Heart right ventricle (tissue), 16 donors: ENCODE data around the gene ACCS. TPM values are rescaled to one million over a fixed set of nuclear protein-coding genes. Genes with fewer than 3 reads are reported as not detected.
A peak's percentile ranks its signal among the peaks of the same experiment; 100 is the strongest.

Experiments used
- ATAC-seq, 8 donors: fragments of 200-7000 bp; cut with Tn5 transposase; one replicate each; pipeline ENCODE4 v1.9.1; 2020; ENCODE audit warnings: mild to moderate bottlenecking in 8 of 8, moderate library complexity in 8 of 8, moderate number of reproducible peaks in 1 of 8
- DNase-seq, 2 donors: peaks; one replicate each; pipeline ENCODE4 v3.0.0-alpha.2; 2020
- H3K27ac ChIP-seq, 10 donors: fragments of 200-600 bp; sonication (generic) in 2 of 10; one replicate each; pipeline versions ENCODE4 v1.5.0 to v1.8.0; 2020 to 2022; ENCODE audit warnings: mild to moderate bottlenecking in 3 of 10
- H3K27me3 ChIP-seq, 7 donors: fragments of 200-600 bp; one replicate each; pipeline ENCODE4 v1.8.0; 2021 to 2022; ENCODE audit warnings: mild to moderate bottlenecking in 2 of 7
- H3K36me3 ChIP-seq, 9 donors: fragments of 200-600 bp; sonication (generic) in 1 of 9; one replicate each; pipeline versions ENCODE4 v1.5.0 to v1.8.0; 2020 to 2022; ENCODE audit warnings: mild to moderate bottlenecking in 2 of 9
- H3K4me1 ChIP-seq, 9 donors: fragments of 200-600 bp; sonication (generic) in 1 of 9; one replicate each; pipeline versions ENCODE4 v1.5.0 to v1.8.0; 2020 to 2022; ENCODE audit warnings: mild to moderate bottlenecking in 4 of 9
- H3K4me3 ChIP-seq, 10 donors: fragments of 200-600 bp; sonication (generic) in 2 of 10; one replicate each; pipeline versions ENCODE4 v1.5.0 to v1.8.0; 2020 to 2022; ENCODE audit warnings: mild to moderate bottlenecking in 7 of 10, moderate library complexity in 2 of 10
- H3K9me3 ChIP-seq, 11 donors: fragments of 200-600 bp in 10 of 11; sonication (generic) in 2 of 11; one replicate each; pipeline versions ENCODE4 v1.5.0 to v1.8.0; 2013 to 2022; ENCODE audit warnings: mild to moderate bottlenecking in 2 of 11, control low read depth in 1 of 11, moderate library complexity in 1 of 11
- CTCF ChIP-seq, 9 donors: fragments of 200-600 bp; sonication (generic) in 2 of 9; IDR thresholded peaks; one replicate each; pipeline versions ENCODE4 v1.5.0 to v1.8.0; 2021 to 2022; ENCODE audit warnings: antibody characterized with exemption in 9 of 9, mild to moderate bottlenecking in 5 of 9, moderate library complexity in 1 of 9
- WGBS, 2 donors: extraction: QIAGEN DNeasy Blood & Tissue Kit; methylation state at CpG; one replicate each; pipeline ENCODE4 v1.1.7; 2013; ENCODE audit warnings: inconsistent platforms in 1 of 2; 5-methylcytosine and 5-hydroxymethylcytosine counted together
- intact Hi-C, 10 donors: fragments of 100-400 bp; cut with DNase I; formaldehyde crosslinking; loops; one replicate each; pipeline versions ENCODE4 v1.11.1 to v1.14.2; 2022
- polyA plus RNA-seq, 2 donors: library from polyadenylated mRNA; stranded (reverse); fragments of 200-250 nt; gene quantifications; one replicate each; pipeline ENCODE4 v1.2.3, GENCODE V29; 2013
- total RNA-seq, 10 donors: library from RNA; stranded (reverse); fragmentation: NEBNext Ultra II Directional in 3 of 10; extraction: Animal tissue kit (Norgen Biotek cat#: 25700) in 3 of 10; gene quantifications; one replicate each; pipeline versions ENCODE4 v1.2.1 to v1.2.4, GENCODE V29; 2021 to 2023
- donor health status: Arrhythmogenic right ventricular cardiomyopathy.
- donor health status: ischemic (EF 13 %, LVEDD 7.1; RV severe dilation, severe dysfunction).
- donor health status: healthy with polysubstance abuse.
- donor health status: DM: no; HTN: yes; CAD: no.
- donor health status: DM: no; HTN: no; CAD: no.
- donor health status: ischemic (EF 25% LVEDD 6.9; RV normal size, moderate dysfunction).
- donor health status: ischemic (EF 25% LVEDD 5.7; RV mildly dilated, moderate dysfunction).
- donor health status: healthy.
- donor health status: DM: yes; HTN: yes; CAD: no.
- donor health status: Ischemic cardiomyopathy.
- donor health status: ischemic (EF 35%, LVEDD 5.7; RV mildly dilated, moderate dysfunction).
- donor health status: nonischemic (EF 11% LVEDD 7.7; RV severe dilation, severe dysfunction).
- donor health status: DM: yes; HTN: yes; CAD: no.
- donor health status: PGD.
- donor health status: ischemic (EF 29% LVEDD 5.4; RV normal size, mild dysfunction).
- donor health status: nonischemic (EF 23%, LVEDD 6.1; RV moderate dilation, normal function).

ACCS gene
- total and polyA plus RNA-seq, 12 donors = 2.6 to 32.7 (median 8.2) TPM

DNA sequence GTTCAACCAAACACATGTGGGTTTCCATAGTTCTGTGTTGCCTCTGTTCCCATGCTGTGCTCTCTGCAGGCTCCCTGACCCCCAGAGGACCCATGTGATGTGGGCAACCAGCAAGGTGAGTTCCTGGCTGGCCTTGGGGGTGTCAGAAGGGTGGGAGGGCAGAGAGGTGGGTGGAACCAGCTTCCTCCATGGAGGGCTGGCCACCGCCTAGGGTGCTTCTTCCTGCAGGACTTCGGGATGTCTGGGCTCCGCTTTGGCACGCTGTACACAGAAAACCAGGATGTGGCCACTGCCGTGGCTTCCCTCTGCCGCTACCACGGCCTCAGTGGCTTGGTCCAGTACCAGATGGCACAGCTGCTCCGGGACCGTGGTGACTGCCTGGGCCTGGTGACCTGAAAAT, 14.9 kb downstream of the ACCS start:
- WGBS, 2 donors = 95 to 97% methylated on average over 9 of the region's 9 CpGs
- no peak for TF ChIP-seq CTCF (IDR thresholded peaks at IDR 0.05)
- Histone ChIP-seq H3K9me3 (peaks cover 0 to 7% (median 0%) of the 10 kb centered on the region in 11 donors), H3K4me3 (no peak overlapping the region), H3K36me3 (peaks cover 0 to 84% (median 3%) of the 10 kb centered on the region in 9 donors), H3K27me3 (no peaks in the 10 kb centered on the region), H3K4me1 (no peaks in the 10 kb centered on the region), H3K27ac (no peak overlapping the region)
- intact Hi-C loops = no loop called here
- DNase-seq (no peak), ATAC-seq (no peak)

DNA sequence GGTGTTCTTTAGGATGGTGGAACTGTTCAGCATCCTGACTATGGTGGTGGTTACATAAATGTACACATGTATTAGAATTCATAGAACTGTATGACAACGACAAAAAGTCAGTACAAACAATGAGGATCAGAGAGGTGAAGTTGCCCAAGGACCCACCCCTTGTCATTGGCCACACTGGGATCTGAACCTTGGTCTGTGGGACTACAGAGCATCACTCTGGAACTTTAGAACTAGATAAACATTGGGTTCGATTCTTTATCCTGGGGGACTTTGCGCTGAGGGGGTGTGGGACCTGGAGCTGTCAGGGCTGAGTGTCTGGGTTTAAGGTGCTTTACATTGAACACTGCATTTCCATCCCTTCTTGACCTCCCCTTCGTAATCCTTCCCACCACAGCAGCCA, 16.6 kb downstream of the ACCS start:
- Histone ChIP-seq H3K9me3 (peaks cover 0 to 7% (median 0%) of the 10 kb centered on the region in 11 donors), H3K4me3 (no peak overlapping the region), H3K27me3 (no peaks in the 10 kb centered on the region), H3K36me3 (peaks cover 0 to 71% (median 3%) of the 10 kb centered on the region in 9 donors), H3K4me1 (no peaks in the 10 kb centered on the region), H3K27ac (no peak overlapping the region)
- no peak for DNase-seq
- WGBS, 2 donors = 93 to 94% methylated on average over 4 of the region's 4 CpGs
- no peak for ATAC-seq
- intact Hi-C loops = no loop called here
- TF ChIP-seq CTCF (IDR thresholded peaks at IDR 0.05) = no peak

DNA sequence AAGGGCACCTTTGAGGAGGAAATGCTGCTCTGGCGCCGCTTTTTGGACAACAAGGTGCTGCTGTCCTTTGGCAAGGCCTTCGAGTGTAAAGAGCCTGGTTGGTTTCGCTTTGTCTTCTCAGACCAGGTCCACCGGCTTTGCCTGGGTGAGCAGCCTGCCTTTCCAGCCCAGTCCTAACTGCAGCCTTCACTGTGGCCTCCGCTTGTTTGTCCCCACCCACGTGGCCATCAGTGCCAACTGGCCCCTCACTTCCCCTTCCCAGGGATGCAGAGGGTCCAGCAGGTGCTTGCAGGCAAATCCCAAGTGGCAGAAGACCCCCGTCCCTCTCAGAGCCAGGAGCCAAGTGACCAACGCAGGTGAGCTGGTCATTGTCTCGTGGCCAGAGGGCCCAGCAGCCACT, 17.4 kb downstream of the ACCS start:
- Histone ChIP-seq H3K4me1 (no peaks in the 10 kb centered on the region), H3K4me3 (no peak overlapping the region), H3K36me3 (peaks cover 0 to 65% (median 3%) of the 10 kb centered on the region in 9 donors), H3K27me3 (no peaks in the 10 kb centered on the region), H3K27ac (no peak overlapping the region), H3K9me3 (peaks cover 0 to 7% (median 0%) of the 10 kb centered on the region in 11 donors)
- ATAC-seq (peak in 1 of 8 donors; percentile 27), DNase-seq (no peak)
- intact Hi-C loops = no loop called here
- TF ChIP-seq CTCF (IDR thresholded peaks at IDR 0.05) = no peak
- WGBS, 2 donors = 92 to 94% methylated on average over 10 of the region's 10 CpGs

DNA sequence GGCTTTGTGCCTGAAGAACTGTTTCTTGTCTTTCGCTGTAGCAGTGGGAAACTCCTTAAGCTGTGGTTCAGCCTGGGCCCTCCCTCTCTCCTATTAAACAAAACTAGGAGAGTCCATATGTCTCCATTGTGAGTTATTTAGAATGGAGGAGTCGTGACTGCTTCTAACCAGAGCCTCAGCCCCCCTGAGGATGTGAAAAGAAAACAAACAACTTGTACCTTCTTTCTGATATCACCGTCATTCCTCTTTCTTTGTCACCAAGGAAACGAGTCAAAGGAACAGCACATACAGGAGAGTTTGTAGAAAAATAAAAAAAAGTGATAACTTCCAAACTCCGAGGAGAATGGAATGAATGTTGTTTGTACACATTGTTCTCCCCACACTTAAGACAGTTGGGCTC, 17.8 kb downstream of the ACCS start:
- 78 to 81% methylated on average over 5 of the region's 5 CpGs for whole genome bisulfite sequencing, 2 donors
- TF ChIP-seq CTCF (IDR thresholded peaks at IDR 0.05) = no peak
- H3K27ac ChIP-seq = no peak overlapping the region
- H3K4me1 ChIP-seq = no peaks in the 10 kb centered on the region
- no peak overlapping the region for H3K4me3 ChIP-seq
- H3K36me3 ChIP-seq = peaks cover 0 to 60% (median 3%) of the 10 kb centered on the region in 9 donors
- peaks cover 0 to 7% (median 0%) of the 10 kb centered on the region in 11 donors for H3K9me3 ChIP-seq
- no peaks in the 10 kb centered on the region for H3K27me3 ChIP-seq
- no peak for ATAC-seq
- no peak for DNase-seq
- intact Hi-C loops = no loop called here
